ENCODE results near the gene ARHGEF26. TPM values are rescaled to one million over a fixed set of nuclear protein-coding genes. Genes with fewer than 3 reads are reported as not detected.

ARHGEF26 gene
- total RNA-seq, 4 donors from 2014 or later, result 30.6 to 49.3 (median 37.8) TPM

- peaks cover 56% of the 10 kb centered on the region for H3K36me3 ChIP-seq
Observed at GRCh38 chr3:154307363-154307762, 186.2 kb downstream of the ARHGEF26 start.

More at GRCh38 chr3:154307363-154307762, 186.2 kb downstream of the ARHGEF26 start:
- H3K27me3 ChIP-seq, result no peaks in the 10 kb centered on the region
- TF ChIP-seq POLR2AphosphoS5 (IDR thresholded peaks at IDR 0.05), result no peak
- no peak for TF ChIP-seq POLR2A (IDR thresholded peaks at IDR 0.05)
- no peak for TF ChIP-seq EP300 (IDR thresholded peaks at IDR 0.05)
- TF ChIP-seq CTCF (IDR thresholded peaks at IDR 0.05), result no peak
- H3K9me3 ChIP-seq, result no peaks in the 10 kb centered on the region
- no peaks in the 10 kb centered on the region for H3K4me1 ChIP-seq
- H3K27ac ChIP-seq, result no peak overlapping the region
- DNase-seq (ENCODE audit: low spot score in 2 of 2), result no peak
- H3K4me3 ChIP-seq, result no peak overlapping the region

Other genes starting within 250 kb of the ARHGEF26 start
- 100 to 1,000 TPM in 1 of 4 donors, 10 to 100 TPM in 3; 33.7 to 115 (median 37.3) TPM for gene DHX36, start 203.1 kb downstream of the ARHGEF26 start, total RNA-seq